Measurements from ENCODE around the gene RELA.
"Not testable (repeated sequence)": the region's sequence is repeated elsewhere in the genome, so short reads cannot be mapped to it uniquely, and the experiment has no call there.

RELA gene

DNA sequence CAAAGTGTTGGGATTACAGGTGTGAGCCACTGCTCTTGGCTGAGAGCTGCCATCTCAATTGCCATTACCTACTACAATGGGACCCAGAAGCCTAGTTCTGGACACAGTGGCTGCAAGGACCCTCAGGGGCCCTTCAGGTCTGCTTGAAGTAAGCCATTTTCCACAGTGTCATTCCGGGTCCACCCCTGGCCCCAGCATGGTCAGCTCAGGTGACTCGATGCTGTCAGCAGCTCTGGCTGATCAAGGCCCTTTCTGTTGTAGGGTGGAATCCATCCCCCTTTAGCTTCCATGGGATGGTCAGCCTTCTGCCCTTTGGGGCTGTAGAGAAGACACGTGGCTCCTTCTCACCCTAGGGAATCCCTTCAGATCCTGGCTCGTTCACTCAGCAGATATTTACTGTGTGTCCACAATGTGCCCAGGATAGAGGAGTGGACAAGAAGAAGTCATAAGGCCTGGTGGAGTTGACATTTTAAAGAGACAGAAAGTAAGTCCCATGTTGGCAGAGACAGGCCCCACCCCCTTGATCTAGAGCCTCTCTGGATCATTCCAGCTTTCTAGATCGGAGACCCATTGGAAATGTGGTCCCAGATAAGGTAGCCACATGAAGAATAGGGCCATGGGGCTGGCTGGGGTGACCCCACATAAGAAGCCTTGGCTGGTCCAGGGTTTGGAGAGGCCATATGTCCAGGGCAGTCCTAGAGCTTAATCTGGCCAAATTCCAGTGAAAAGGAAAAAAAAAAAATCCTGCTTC, 34.3 kb upstream of the RELA start:
- no peak for DNase-seq (ENCODE audit: low spot score)
- no peak for TF ChIP-seq CTCF (IDR thresholded peaks at IDR 0.05; ENCODE audit: extremely low read depth, insufficient read depth, missing control alignments)
- in situ Hi-C loops (cut with MboI; ENCODE audit: low pct_unique_long_range_greater_than_20kb, low sequenced_read_pairs, unreplicated experiment), result no loop called here

- in situ Hi-C loops (cut with MboI; ENCODE audit: low pct_unique_long_range_greater_than_20kb, low sequenced_read_pairs, unreplicated experiment), result no loop called here
- no peak for DNase-seq (ENCODE audit: low spot score)
- TF ChIP-seq CTCF (IDR thresholded peaks at IDR 0.05; ENCODE audit: extremely low read depth, insufficient read depth, missing control alignments), result no peak
Measured at GRCh38 chr11:65695459-65696241, 32.9 kb upstream of the RELA start.

GRCh38 chr11:65692367-65692766, 29.7 kb upstream of the RELA start:
- no peak for DNase-seq (ENCODE audit: low spot score)
- no peak for TF ChIP-seq CTCF (IDR thresholded peaks at IDR 0.05; ENCODE audit: extremely low read depth, insufficient read depth, missing control alignments)
- in situ Hi-C loops (cut with MboI; ENCODE audit: low pct_unique_long_range_greater_than_20kb, low sequenced_read_pairs, unreplicated experiment), result no loop called here

GRCh38 chr11:65691847-65692246, 29.1 kb upstream of the RELA start:
- in situ Hi-C loops (cut with MboI; ENCODE audit: low pct_unique_long_range_greater_than_20kb, low sequenced_read_pairs, unreplicated experiment); DNase-seq (ENCODE audit: low spot score): not testable (repeated sequence)

- in situ Hi-C loops (cut with MboI; ENCODE audit: low pct_unique_long_range_greater_than_20kb, low sequenced_read_pairs, unreplicated experiment), result no loop called here
- no peak for TF ChIP-seq CTCF (IDR thresholded peaks at IDR 0.05; ENCODE audit: extremely low read depth, insufficient read depth, missing control alignments)
- DNase-seq (ENCODE audit: low spot score), result no peak
Measured at GRCh38 chr11:65685981-65686380, 23.3 kb upstream of the RELA start.

DNA sequence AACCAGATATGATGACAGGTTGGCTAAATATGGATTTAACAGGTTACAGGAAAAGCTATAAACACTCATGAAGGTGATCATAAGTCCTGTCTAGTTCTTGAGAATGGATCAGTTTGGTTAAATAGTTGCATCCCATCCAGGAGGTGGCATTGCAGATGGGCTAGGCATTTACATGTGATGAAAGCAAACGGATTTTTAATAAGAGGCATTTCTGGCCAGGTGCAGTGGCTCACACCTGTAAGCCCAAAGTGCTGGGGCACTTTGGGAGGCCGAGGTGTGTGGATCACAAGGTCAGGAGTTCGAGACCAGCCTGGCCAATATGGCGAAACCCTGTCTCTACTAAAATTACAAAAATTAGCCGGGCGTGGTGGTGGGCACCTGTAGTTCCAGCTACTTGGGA, 20.8 kb upstream of the RELA start:
- DNase-seq (ENCODE audit: low spot score); in situ Hi-C loops (cut with MboI; ENCODE audit: low pct_unique_long_range_greater_than_20kb, low sequenced_read_pairs, unreplicated experiment): not testable (repeated sequence)

GRCh38 chr11:65680192-65680743, 17.6 kb upstream of the RELA start:
- TF ChIP-seq CTCF (IDR thresholded peaks at IDR 0.05; ENCODE audit: extremely low read depth, insufficient read depth, missing control alignments), result no peak
- in situ Hi-C loops (cut with MboI; ENCODE audit: low pct_unique_long_range_greater_than_20kb, low sequenced_read_pairs, unreplicated experiment), result no loop called here
- no peak for DNase-seq (ENCODE audit: low spot score)
